ENCODE data around the gene IL4R. TPM values are rescaled to one million over a fixed set of nuclear protein-coding genes. Genes with fewer than 3 reads are reported as not detected.

Gene IL4R
- total and polyA plus RNA-seq, 12 donors = 5.0 to 28.9 (median 9.9) TPM

DNA sequence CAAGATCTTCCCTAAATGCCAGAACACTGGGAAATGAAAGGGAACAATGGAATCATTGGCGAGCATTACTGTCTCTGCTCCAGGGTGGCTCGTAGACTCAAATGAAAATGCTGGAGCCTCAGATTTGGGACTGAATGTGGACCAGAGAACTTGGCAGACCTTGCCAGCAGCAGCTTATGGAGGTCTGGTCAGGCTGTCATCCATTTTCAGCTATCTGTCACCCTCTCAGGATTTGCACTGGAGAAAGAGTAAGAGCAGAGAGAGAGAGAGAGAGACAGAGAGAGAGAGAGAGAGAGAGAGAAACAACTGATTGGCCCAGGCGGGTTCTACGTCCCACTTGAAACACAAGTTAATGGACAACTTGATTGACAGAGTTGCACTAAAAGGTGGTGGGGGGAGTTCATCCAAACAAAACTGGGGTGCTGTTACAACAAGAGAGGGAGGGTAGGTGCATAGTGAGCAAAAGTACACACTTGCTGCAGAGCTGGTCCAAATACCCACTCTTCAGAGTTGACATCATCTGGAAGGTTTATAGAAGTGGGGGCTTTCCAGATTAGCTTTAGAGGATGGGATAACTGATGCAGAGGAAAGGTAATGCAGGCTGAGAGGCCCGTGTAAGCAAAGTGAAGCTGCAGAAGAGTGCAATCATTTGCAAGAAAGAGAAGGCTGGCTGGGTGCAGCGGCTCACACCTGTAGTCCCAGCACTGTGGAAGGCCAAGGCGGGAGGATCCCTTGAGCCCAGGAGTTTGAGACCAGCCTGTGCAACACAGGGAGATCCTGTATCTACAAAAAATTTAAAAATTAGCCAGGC, 28.7 kb upstream of the IL4R start:
- WGBS, 2 donors = 86 to 89% methylated on average over 7 of the region's 7 CpGs
- Histone ChIP-seq H3K27ac (peak overlapping the region in 1 of 10 donors; percentile 87), H3K27me3 (no peaks in the 10 kb centered on the region), H3K4me1 (peaks cover 3 to 31% (median 13%) of the 10 kb centered on the region in 9 donors), H3K4me3 (no peak overlapping the region), H3K36me3 (no peaks in the 10 kb centered on the region), H3K9me3 (no peaks in the 10 kb centered on the region)
- TF ChIP-seq, protein P1, sequence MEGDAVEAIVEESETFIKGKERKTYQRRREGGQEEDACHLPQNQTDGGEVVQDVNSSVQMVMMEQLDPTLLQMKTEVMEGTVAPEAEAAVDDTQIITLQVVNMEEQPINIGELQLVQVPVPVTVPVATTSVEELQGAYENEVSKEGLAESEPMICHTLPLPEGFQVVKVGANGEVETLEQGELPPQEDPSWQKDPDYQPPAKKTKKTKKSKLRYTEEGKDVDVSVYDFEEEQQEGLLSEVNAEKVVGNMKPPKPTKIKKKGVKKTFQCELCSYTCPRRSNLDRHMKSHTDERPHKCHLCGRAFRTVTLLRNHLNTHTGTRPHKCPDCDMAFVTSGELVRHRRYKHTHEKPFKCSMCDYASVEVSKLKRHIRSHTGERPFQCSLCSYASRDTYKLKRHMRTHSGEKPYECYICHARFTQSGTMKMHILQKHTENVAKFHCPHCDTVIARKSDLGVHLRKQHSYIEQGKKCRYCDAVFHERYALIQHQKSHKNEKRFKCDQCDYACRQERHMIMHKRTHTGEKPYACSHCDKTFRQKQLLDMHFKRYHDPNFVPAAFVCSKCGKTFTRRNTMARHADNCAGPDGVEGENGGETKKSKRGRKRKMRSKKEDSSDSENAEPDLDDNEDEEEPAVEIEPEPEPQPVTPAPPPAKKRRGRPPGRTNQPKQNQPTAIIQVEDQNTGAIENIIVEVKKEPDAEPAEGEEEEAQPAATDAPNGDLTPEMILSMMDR (IDR thresholded peaks at IDR 0.05) = no peak
- intact Hi-C loops (cut with DNase I) = loop anchor here in 1 of 10 donors (10.0 kb wide), 1 partner anchor 50 kb away; no protein-coding TSS in a partner anchor
- ATAC-seq (no peak), DNase-seq (no peak)

DNA sequence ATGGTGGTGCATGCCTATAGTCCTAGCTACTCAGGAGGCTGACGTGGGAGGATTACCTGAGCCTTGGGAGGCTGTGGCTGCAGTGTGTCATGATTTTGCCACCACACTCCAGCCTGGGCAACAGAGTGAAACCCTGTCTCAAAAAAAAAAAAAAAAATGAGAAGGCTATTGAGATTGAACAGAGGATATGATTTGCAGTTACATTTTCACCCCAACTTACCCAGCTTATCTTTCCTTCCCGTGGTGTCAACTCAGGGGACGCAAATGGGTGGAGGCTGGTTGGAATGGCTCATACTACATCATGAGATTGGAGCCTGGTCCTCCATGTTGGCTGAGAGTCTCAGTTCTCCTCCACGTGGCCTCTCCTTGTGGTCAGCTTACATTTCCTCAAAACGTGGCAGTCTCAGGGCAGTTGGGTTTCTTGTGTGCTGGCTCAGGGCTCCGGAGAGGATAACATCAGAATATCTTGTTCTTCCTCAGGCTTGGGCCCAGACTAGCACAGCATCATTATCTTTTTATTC, 28.0 kb upstream of the IL4R start:
- Histone ChIP-seq H3K27me3 (no peaks in the 10 kb centered on the region), H3K27ac (peak overlapping the region in 6 of 10 donors; percentile 28 to 87 (median 48)), H3K36me3 (no peaks in the 10 kb centered on the region), H3K4me3 (no peak overlapping the region), H3K9me3 (no peaks in the 10 kb centered on the region), H3K4me1 (peaks cover 3 to 31% (median 13%) of the 10 kb centered on the region in 9 donors)
- TF ChIP-seq, protein P1 (IDR thresholded peaks at IDR 0.05) = no peak
- WGBS, 2 donors = 72 to 78% methylated on average over 6 of the region's 6 CpGs
- peak in 1 of 2 donors; percentile 23 for DNase-seq
- ATAC-seq = peak in 7 of 8 donors; percentile 46 to 73 (median 66)
- intact Hi-C loops (cut with DNase I) = loop anchor here in 1 of 10 donors (10.0 kb wide), 1 partner anchor 51 kb away; no protein-coding TSS in a partner anchor

DNA sequence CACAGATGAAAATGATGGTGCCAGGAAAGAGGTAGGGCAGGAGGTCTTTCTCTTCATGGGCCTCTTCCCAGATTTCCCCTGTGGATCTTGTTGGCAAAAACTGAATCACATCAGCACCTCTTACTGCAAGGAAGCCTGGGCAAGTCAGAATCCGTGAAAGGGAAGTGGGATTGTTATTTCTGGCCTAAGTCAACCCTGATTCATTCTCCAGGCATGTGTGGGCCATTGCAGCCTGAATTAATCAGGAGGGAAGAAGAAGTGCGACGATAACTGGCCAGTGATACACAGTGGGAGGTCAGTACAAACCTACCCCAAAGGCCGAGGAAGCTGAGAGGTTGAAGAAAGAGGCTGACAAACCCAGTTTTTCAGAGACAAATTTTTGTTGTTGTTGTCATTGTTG, 27.3 kb upstream of the IL4R start:
- TF ChIP-seq, protein P1 (IDR thresholded peaks at IDR 0.05) = no peak
- ATAC-seq (peak; percentile 62 to 92 (median 84)), DNase-seq (peak in 1 of 2 donors; percentile 53)
- H3K9me3 ChIP-seq = no peaks in the 10 kb centered on the region
- intact Hi-C loops (cut with DNase I) = loop anchor here in 1 of 10 donors (10.0 kb wide), 1 partner anchor 52 kb away; no protein-coding TSS in a partner anchor
- no peak overlapping the region for H3K4me3 ChIP-seq
- peaks cover 3 to 31% (median 13%) of the 10 kb centered on the region in 9 donors for H3K4me1 ChIP-seq
- peak overlapping the region in 8 of 10 donors; percentile 9 to 87 (median 48) for H3K27ac ChIP-seq
- 27 to 40% methylated on average over 4 of the region's 4 CpGs for WGBS, 2 donors
- H3K36me3 ChIP-seq = no peaks in the 10 kb centered on the region
- no peaks in the 10 kb centered on the region for H3K27me3 ChIP-seq

DNA sequence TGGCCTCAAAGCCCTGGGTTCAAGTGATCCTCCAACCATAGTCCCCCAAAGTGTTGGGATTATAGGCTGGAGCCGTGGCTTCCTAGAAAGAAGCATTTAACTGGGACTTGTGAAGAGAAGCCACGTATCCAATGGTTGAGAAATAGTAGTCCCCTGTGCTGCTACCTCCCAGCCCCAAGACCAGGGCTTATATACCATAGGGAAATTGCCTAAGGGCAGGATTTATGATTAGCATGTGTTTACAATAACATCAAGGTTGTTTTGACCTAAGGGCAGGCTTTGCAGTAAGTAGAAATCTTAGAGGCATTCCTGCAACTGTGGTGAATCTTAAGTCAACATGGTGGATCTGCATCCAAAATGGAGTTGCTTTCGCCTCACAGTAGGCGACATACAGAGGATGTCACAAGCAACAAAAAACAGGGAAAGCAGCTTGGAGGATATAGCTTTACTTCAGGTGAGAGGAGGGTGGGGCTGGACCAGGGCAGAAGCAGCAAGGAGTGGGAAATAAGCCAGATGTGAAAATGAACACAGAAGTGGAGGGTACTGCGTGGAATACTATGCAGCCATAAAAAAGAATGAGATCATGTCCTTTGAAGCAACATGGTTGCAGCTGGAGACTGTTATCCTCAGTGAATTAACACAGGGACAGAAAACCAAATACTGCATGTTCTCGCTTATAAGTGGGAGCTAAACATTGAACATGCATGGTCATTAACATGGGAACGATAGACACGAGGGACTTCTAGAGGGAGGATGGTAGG, 26.5 kb upstream of the IL4R start:
- no peak for DNase-seq
- peak overlapping the region in 8 of 10 donors; percentile 9 to 87 (median 48) for H3K27ac ChIP-seq
- peaks cover 3 to 31% (median 13%) of the 10 kb centered on the region in 9 donors for H3K4me1 ChIP-seq
- H3K27me3 ChIP-seq = no peaks in the 10 kb centered on the region
- H3K4me3 ChIP-seq = no peak overlapping the region
- intact Hi-C loops (cut with DNase I) = loop anchor here in 1 of 10 donors (10.0 kb wide), 1 partner anchor 52 kb away; no protein-coding TSS in a partner anchor
- TF ChIP-seq, protein P1 (IDR thresholded peaks at IDR 0.05) = no peak
- WGBS, 2 donors = 96% methylated on average over 8 of the region's 8 CpGs
- no peaks in the 10 kb centered on the region for H3K36me3 ChIP-seq
- no peaks in the 10 kb centered on the region for H3K9me3 ChIP-seq
- ATAC-seq = no peak
